Dendritic cell treated with granulocyte-macrophage colony-stimulating factor and Interleukin-4, amounts not matched to agents 40 ng/mL and 50 ng/mL, for 4 days (primary cell): ENCODE results near the gene ELOVL1.

Source experiments
- H3K27ac Mint-ChIP-seq: one replicate; pipeline ENCODE4 v1.8.0; 2022; ENCODE audit warnings: mild to moderate bottlenecking, mixed read lengths
- H3K27me3 Mint-ChIP-seq: one replicate; pipeline ENCODE4 v1.8.0; 2022; ENCODE audit warnings: mild to moderate bottlenecking, mixed read lengths
- H3K36me3 Mint-ChIP-seq: one replicate; pipeline ENCODE4 v1.8.0; 2022; ENCODE audit warnings: low read depth, mixed read lengths
- H3K4me1 Mint-ChIP-seq: one replicate; pipeline ENCODE4 v1.8.0; 2022; ENCODE audit warnings: low read depth, mixed read lengths
- H3K4me3 Mint-ChIP-seq: one replicate; pipeline ENCODE4 v1.8.0; 2022; ENCODE audit warnings: mild to moderate bottlenecking, moderate library complexity, mixed read lengths
- H3K9me3 Mint-ChIP-seq: one replicate; pipeline ENCODE4 v1.8.0; 2022; ENCODE audit warnings: mixed read lengths
- intact Hi-C: fragments of 100-400 bp; cut with micrococcal nuclease; formaldehyde crosslinking; loops from one replicate; pipeline ENCODE4 v1.15.0; 2022

ELOVL1 gene

DNA sequence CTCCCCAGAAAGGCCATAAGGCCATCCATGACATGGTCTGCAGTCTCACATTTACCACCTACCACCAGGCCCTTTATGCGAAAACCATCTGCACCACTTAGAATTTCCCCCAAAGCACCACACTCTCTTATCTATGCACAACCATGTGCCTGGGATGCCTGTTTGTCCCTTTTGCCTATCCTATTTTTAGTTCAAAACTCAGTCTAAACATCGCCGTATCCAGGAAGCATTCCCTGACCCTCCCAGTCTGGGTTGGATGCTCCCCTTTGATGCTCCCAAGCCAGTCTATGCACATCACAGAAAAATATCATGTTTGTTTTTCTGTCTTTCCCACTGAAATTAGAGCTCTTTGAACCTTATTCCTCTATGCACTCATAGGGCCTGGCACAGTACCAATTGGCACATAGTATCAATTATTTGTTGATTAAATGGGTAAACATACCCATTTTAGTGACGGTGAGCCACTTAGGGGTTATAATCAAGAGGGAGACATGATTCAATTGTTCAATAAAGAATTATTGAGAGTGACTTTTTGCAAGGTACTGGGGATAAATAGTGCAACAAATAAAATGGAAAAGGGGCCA, 23.5 kb downstream of the ELOVL1 start:
- intact Hi-C loops = loop anchor here (5.0 kb wide), 1 partner anchor 492 kb away; no protein-coding TSS in a partner anchor
- no peaks in the 10 kb centered on the region for H3K27me3 Mint-ChIP-seq

DNA sequence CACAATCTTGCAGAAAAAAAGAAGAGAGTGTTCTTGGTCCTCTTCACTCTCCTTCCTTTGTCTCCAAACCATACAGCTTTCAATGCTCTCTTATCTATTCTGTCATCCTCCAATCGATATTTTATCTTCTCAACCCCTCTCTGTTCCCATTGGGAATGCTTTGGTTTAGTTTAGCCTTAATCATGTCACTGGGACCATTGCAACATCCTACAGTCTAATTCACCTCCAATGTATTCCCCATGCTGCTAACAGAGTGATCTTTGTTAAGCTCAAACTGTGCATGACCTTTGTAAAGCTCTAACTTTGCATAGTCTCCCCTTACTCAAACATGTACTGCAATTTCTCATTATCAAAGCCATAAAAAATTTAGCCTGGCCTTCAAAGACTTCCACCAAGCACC, 27.3 kb downstream of the ELOVL1 start:
- H3K9me3 Mint-ChIP-seq = no peaks in the 10 kb centered on the region
- H3K36me3 Mint-ChIP-seq = no peaks in the 10 kb centered on the region
- no peak overlapping the region for H3K27ac Mint-ChIP-seq
- peaks cover 2% of the 10 kb centered on the region for H3K27me3 Mint-ChIP-seq
- intact Hi-C loops = loop anchor here (5.0 kb wide), 1 partner anchor 488 kb away; no protein-coding TSS in a partner anchor
- no peak overlapping the region for H3K4me3 Mint-ChIP-seq
- peaks cover 5% of the 10 kb centered on the region for H3K4me1 Mint-ChIP-seq

More for the DNA sequence above, 23.5 kb downstream of the ELOVL1 start:
- H3K36me3 Mint-ChIP-seq = no peaks in the 10 kb centered on the region
- no peak overlapping the region for H3K4me3 Mint-ChIP-seq
- H3K9me3 Mint-ChIP-seq = no peaks in the 10 kb centered on the region
- H3K4me1 Mint-ChIP-seq = peaks cover 6% of the 10 kb centered on the region
- no peak overlapping the region for H3K27ac Mint-ChIP-seq

DNA sequence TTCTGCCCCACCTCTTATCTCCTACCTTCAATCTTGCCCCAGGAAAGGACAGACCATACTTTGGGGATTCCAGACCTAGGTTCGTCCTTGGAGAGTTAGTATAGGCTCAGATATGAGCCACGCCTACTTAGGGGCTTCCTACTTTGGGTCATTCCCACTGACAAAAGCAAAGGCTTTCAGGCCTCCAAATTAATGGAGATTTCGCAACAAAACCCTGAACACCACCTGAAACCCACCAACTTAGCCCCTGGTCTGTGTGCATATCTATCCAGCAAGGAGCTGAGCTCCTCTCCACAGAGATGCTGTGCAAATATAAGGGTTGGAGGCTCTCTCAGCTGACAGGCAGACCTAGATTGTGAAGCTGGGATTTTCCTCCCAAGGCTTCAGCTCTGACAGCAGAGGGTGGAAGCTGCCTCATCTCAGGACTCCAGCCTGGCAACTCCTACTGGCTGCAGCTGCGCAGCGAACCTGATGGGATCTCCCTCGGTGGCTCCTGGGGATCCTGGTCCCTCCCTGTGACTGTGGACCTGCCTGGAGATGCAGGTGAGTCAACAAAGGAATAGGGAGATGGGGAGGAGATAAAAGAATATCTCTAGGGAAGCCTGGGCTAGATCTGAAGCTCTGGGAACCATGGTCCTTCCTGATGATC, 28.1 kb downstream of the ELOVL1 start:
- Mint-ChIP-seq H3K36me3 (no peaks in the 10 kb centered on the region), H3K27ac (no peak overlapping the region), H3K4me1 (no peaks in the 10 kb centered on the region), H3K4me3 (no peak overlapping the region), H3K9me3 (no peaks in the 10 kb centered on the region), H3K27me3 (peaks cover 2% of the 10 kb centered on the region)
- intact Hi-C loops = loop anchor here (5.0 kb wide), 1 partner anchor 487 kb away; no protein-coding TSS in a partner anchor

DNA sequence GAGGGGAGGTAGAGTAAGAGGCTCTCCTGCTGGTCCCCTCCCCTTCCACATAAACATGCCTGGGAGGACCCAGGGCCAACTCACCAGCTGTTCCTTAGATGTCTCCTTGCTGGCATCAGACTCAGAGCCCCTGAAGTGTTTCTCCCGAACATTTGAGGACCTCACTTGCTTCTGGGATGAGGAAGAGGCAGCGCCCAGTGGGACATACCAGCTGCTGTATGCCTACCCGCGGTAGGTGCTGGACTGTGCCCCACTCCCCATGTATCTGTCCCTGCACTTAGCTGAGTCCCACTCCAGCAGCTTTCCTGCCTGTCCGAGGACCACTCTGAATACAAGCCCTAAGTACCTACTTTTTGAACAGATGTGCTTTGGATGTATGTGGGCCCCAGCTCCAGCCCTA, 29.8 kb downstream of the ELOVL1 start:
- Mint-ChIP-seq H3K4me1 (no peaks in the 10 kb centered on the region), H3K36me3 (no peaks in the 10 kb centered on the region), H3K9me3 (no peaks in the 10 kb centered on the region), H3K4me3 (no peak overlapping the region), H3K27ac (no peak overlapping the region), H3K27me3 (peaks cover 2% of the 10 kb centered on the region)
- intact Hi-C loops = no loop called here

DNA sequence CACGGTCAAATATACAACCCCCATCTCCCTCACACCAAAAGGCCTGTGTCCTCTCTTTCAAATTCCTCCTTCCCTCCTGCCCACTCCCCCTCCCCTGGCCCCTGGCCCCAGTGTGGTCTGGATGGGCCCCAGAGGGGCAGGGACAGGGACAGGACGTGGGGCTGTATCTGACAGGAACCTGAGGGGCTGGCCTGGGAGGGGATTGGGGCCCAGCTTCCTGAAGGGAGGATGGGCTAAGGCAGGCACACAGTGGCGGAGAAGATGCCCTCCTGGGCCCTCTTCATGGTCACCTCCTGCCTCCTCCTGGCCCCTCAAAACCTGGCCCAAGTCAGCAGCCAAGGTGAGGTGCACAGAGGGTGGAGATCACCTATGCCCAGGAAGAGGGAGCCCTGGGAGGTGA, 30.2 kb downstream of the ELOVL1 start, which contains the start of gene MPL:
MPL (plus strand) TSS at position 231 of the 400 bp plus-strand sequence; CDS start at position 262, 31 bp downstream.
- no peaks in the 10 kb centered on the region for H3K9me3 Mint-ChIP-seq
- H3K36me3 Mint-ChIP-seq = no peaks in the 10 kb centered on the region
- H3K4me3 Mint-ChIP-seq = no peak within 1 kb of the TSS
- no peaks in the 10 kb centered on the region for H3K4me1 Mint-ChIP-seq
- peaks cover 2% of the 10 kb centered on the region for H3K27me3 Mint-ChIP-seq
- H3K27ac Mint-ChIP-seq = no peak within 1 kb of the TSS
- intact Hi-C loops = no loop called here

DNA sequence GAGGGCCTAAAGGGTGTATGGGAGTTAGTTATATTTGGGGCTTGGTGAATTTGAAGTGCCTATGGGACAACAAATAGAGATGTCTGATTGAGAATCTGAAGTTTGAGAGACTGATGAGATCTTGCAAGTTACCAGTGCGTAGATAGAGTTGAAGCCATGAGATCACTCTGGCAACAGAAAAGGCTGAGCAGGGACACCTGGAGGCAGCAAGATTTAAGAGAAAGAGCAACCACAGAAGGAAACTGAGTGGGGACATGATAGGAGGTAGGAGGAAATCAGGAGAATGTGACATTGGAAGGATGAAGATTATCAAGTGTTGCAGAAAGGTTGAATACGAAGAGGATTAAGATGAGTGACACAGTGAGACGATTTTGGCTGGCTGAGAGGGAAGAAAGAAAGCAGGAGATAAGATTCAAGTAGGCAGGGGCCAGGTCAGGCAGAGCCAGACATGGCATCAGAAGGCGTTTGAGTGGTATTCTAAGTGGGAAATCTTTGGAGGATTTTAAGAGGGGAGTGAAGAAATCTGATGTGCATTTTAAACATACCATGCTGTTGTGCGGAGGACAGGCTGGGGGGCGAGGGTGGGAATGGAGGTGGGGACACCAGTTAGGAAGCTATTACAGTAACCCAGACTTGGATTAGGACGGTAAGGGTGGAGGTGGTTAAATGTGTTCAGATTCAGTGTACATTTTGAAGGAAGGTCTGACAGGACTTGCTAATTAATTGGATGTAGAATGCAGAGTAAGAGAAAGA, 33.2 kb downstream of the ELOVL1 start:
- no peak overlapping the region for H3K4me3 Mint-ChIP-seq

DNA sequence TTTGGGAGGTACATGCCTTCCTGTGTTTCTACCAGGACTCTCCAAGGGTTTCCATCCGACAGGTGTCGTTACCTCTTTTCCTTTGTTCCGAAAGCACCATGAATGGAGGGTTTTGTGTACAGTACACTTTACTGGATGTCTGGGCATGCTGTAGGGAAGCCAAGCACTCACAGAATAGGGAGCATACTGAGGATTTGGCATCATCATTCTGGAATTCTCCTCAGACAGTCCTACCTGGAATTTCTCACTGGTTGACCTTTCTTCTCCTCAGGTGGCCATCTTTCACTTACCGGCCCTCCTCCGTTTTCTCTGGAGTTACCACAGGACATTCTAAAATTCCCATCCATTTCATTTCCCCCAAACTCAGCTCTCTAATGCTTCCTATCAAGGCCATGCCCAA, 36.1 kb downstream of the ELOVL1 start:
- H3K4me3 Mint-ChIP-seq = no peak overlapping the region
- intact Hi-C loops = no loop called here
- no peaks in the 10 kb centered on the region for H3K27me3 Mint-ChIP-seq
- no peak overlapping the region for H3K27ac Mint-ChIP-seq
- H3K9me3 Mint-ChIP-seq = no peaks in the 10 kb centered on the region
- peaks cover 16% of the 10 kb centered on the region for H3K4me1 Mint-ChIP-seq
- H3K36me3 Mint-ChIP-seq = no peaks in the 10 kb centered on the region

More for the DNA sequence above, 33.2 kb downstream of the ELOVL1 start:
- Mint-ChIP-seq H3K36me3 (no peaks in the 10 kb centered on the region), H3K27me3 (peaks cover 2% of the 10 kb centered on the region), H3K27ac (no peak overlapping the region), H3K4me1 (peaks cover 10% of the 10 kb centered on the region), H3K9me3 (no peaks in the 10 kb centered on the region)
- intact Hi-C loops = no loop called here

DNA sequence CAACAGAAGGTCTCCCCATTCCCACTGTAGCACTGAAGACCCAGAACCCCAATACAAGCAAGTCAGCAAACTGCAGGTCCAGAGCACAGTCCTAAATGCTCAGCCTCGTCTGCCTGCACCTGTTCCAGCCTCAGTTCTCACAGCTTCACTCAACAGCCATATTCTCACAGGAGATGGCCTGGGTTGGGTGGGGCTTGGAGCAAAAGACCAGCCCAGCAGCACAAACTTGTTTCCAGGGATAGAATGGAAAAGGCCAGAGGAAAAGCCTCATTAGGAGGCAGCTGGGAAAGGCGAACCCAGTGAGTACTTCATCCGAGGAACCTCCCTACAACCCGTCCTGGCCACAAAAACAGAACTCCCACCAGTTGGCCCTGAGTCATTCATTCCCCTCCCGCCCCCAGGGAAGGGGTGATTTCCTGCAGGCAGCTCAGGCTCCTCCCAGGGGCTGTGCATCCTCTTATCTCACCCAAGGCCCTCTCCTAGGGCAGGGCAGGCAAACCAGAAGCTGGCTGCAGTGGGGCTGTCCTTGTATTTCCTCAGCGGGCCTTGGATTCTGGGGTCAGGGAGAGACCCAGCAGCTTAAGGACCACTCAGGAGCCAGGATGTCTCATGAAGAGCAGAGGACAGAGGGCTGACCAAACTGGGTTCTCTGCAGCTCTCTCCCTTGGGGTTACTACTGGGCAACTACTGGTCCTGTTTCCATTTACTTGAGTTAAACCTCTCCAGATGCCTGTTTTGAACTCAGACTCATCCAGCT, 37.6 kb downstream of the ELOVL1 start:
- Mint-ChIP-seq H3K27me3 (no peaks in the 10 kb centered on the region), H3K4me1 (peaks cover 16% of the 10 kb centered on the region), H3K9me3 (no peaks in the 10 kb centered on the region), H3K36me3 (no peaks in the 10 kb centered on the region), H3K27ac (peak overlapping the region; percentile 80), H3K4me3 (no peak overlapping the region)
- intact Hi-C loops = no loop called here

DNA sequence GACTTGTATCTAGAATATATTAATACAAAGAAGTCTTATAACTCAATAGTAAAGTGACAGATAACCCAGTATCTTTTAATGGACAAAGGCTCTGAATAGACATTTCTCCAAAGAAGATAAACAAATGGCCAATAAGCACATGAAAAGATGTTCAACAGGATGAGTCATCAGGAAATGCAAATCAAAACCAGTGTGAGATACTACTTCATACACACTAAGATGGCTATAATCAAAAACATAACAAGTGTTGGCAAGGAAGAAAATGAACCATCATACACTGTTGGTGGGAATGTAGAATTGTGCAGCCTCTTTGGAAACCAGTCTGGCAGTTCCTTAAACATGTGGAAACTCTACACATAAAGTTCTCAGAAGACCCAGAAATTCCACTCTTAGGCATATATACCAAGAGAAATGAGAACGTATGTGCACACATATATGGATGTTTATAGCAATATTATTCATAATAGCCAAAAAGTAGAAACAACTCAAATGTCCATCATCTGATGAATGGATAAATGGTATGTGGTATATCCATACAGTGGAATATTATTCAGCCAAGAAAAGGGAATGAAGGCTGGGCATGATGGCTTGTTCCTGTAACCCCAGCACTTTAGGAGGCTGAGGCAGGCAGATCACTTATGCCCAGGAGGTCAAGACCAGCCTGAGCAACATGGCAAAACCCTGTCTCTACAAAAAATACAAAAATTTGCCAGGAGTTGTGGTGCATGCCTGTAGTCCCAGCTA, 40.1 kb downstream of the ELOVL1 start:
- H3K9me3 Mint-ChIP-seq = no peaks in the 10 kb centered on the region
- H3K27me3 Mint-ChIP-seq = no peaks in the 10 kb centered on the region
- peaks cover 25% of the 10 kb centered on the region for H3K4me1 Mint-ChIP-seq
- intact Hi-C loops = no loop called here
- H3K36me3 Mint-ChIP-seq = no peaks in the 10 kb centered on the region
- H3K4me3 Mint-ChIP-seq = no peak overlapping the region
- H3K27ac Mint-ChIP-seq = no peak overlapping the region

DNA sequence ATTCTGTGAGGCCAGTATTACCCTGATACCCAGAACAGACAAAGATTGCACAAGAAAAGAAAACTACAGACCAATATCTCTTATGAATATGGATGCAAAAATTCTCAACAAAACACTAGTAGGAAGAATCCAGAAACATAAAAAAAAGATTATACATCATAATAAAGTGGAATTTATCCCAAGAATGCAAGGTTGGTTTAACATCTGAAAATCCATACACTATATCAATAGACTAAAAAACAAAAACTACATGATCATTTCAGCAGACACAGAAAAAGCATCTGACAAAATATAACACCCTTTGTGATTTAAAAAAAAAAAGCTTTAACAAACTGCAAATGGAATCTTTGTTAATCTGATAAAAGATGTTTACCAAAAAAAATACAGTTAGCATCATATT, 42.4 kb downstream of the ELOVL1 start:
- Mint-ChIP-seq H3K27me3 (no peaks in the 10 kb centered on the region), H3K4me3 (no peak overlapping the region), H3K9me3 (no peaks in the 10 kb centered on the region), H3K27ac (no peak overlapping the region), H3K36me3 (no peaks in the 10 kb centered on the region), H3K4me1 (peaks cover 23% of the 10 kb centered on the region)
- intact Hi-C loops = no loop called here

DNA sequence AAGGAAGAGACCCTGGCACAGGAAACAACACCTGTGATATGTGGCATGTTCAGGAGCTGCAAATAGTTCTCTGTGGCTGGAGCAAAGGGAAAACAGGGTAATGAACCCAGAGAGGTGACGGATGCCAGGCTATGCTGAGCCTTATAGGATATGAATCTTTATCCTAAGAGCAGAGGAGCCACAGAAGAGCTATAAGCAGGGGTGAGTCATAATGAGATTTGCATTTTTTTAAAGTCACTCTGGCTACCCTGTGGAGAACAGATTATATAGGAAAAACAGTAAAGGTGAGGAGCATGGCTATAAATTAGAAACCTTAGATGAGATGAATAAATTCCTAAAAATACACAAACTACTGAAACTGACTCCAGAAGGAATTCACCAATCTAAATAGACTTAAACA, 43.0 kb downstream of the ELOVL1 start:
- Mint-ChIP-seq H3K36me3 (no peaks in the 10 kb centered on the region), H3K9me3 (no peaks in the 10 kb centered on the region), H3K4me1 (peaks cover 20% of the 10 kb centered on the region), H3K4me3 (no peak overlapping the region), H3K27ac (no peak overlapping the region), H3K27me3 (no peaks in the 10 kb centered on the region)
- intact Hi-C loops = no loop called here

DNA sequence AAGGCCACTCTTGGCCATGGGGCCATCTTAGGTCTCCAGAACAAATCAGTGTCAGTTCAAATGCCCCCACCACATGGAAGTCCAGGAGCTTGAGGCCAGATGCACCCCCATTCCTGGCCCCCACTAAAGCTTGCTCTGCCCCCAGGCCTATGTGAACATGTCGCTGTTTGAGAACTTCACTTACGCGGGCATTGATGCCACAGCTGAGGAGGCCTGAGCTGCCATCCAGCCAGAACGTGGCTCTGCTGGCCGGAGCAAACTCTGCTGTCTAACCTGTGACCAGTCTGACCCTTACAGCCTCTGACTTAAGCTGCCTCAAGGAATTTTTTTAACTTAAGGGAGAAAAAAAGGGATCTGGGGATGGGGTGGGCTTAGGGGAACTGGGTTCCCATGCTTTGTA, 45.3 kb downstream of the ELOVL1 start:
- no peaks in the 10 kb centered on the region for H3K27me3 Mint-ChIP-seq
- H3K4me3 Mint-ChIP-seq = no peak overlapping the region
- no peaks in the 10 kb centered on the region for H3K9me3 Mint-ChIP-seq
- H3K36me3 Mint-ChIP-seq = no peaks in the 10 kb centered on the region
- intact Hi-C loops = no loop called here
- H3K27ac Mint-ChIP-seq = no peak overlapping the region
- peaks cover 24% of the 10 kb centered on the region for H3K4me1 Mint-ChIP-seq

DNA sequence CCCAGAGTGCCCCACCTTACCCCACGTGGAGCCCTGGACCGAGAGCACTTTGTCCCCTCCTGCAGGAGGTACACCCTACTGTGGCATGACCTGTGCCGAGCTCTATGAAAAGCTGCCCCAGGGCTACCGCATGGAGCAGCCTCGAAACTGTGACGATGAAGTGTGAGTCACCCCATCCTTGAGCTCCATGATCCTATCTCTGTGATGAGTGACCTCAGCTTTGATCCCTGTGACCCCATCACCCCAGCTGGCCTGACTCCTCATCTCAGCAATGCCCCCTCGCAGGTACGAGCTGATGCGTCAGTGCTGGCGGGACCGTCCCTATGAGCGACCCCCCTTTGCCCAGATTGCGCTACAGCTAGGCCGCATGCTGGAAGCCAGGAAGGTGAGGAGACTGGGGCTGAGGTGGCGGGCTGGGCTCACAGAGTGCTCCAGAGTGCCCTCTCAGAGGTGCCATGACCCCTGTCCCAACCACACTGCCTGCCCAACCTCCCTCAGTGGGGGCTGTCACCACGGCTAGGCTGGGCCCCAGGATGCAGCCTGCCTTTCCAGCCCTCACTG, 46.4 kb downstream of the ELOVL1 start:
- intact Hi-C loops = no loop called here
- H3K27ac Mint-ChIP-seq = no peak overlapping the region
- no peaks in the 10 kb centered on the region for H3K36me3 Mint-ChIP-seq
- H3K4me3 Mint-ChIP-seq = no peak overlapping the region
- H3K4me1 Mint-ChIP-seq = peaks cover 32% of the 10 kb centered on the region
- no peaks in the 10 kb centered on the region for H3K9me3 Mint-ChIP-seq
- H3K27me3 Mint-ChIP-seq = no peaks in the 10 kb centered on the region
